ENCODE results near the gene MYRIP. TPM values are rescaled to one million over a fixed set of nuclear protein-coding genes. Genes with fewer than 3 reads are reported as not detected.

The MYRIP gene
- polyA plus RNA-seq, 3 donors: not detected

GRCh38 chr3:40019376-40019775 lies 210.0 kb downstream of the MYRIP start:
- Histone ChIP-seq H3K27me3 (ENCODE audit: control insufficient read depth in 2 of 2, insufficient read depth in 2 of 2, low read length in 2 of 2) (no peaks in the 10 kb centered on the region), H3K36me3 (replicated peaks in 1 of 2; ENCODE audit: control insufficient read depth in 1 of 2, insufficient read depth in 2 of 2, low read length in 2 of 2) (no peaks in the 10 kb centered on the region), H3K9ac (ENCODE audit: insufficient read depth, low read length, poor library complexity, severe bottlenecking) (no peak overlapping the region), H4K20me1 (ENCODE audit: insufficient read depth, low read length) (no peaks in the 10 kb centered on the region), H3K9me3 (replicated peaks in 1 of 2; ENCODE audit: control insufficient read depth in 1 of 2, insufficient read depth in 1 of 2, low read length in 2 of 2) (peaks cover 2 to 6% of the 10 kb centered on the region in 2 donors), H3K4me2 (replicated peaks; ENCODE audit: extremely low read depth, low read length, poor library complexity, severe bottlenecking) (no peak overlapping the region), H3K27ac (ENCODE audit: low read depth in 1 of 2, low read length in 2 of 2) (no peak overlapping the region), H3K4me3 (replicated peaks in 1 of 3; ENCODE audit: low read depth in 2 of 3, low read length in 3 of 3) (no peak overlapping the region), H3K79me2 (ENCODE audit: insufficient read depth, low read length) (no peaks in the 10 kb centered on the region), H3K4me1 (ENCODE audit: control insufficient read depth in 1 of 2, insufficient read depth in 2 of 2, low read length in 2 of 2) (no peaks in the 10 kb centered on the region), H2AFZ (ENCODE audit: insufficient read depth, low read depth, low read length, poor library complexity, severe bottlenecking) (no peak overlapping the region)
- TF ChIP-seq, protein P1, sequence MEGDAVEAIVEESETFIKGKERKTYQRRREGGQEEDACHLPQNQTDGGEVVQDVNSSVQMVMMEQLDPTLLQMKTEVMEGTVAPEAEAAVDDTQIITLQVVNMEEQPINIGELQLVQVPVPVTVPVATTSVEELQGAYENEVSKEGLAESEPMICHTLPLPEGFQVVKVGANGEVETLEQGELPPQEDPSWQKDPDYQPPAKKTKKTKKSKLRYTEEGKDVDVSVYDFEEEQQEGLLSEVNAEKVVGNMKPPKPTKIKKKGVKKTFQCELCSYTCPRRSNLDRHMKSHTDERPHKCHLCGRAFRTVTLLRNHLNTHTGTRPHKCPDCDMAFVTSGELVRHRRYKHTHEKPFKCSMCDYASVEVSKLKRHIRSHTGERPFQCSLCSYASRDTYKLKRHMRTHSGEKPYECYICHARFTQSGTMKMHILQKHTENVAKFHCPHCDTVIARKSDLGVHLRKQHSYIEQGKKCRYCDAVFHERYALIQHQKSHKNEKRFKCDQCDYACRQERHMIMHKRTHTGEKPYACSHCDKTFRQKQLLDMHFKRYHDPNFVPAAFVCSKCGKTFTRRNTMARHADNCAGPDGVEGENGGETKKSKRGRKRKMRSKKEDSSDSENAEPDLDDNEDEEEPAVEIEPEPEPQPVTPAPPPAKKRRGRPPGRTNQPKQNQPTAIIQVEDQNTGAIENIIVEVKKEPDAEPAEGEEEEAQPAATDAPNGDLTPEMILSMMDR (IDR thresholded peaks at IDR 0.05): no peak
- intact Hi-C loops (cut with micrococcal nuclease): no loop called here
- no peak for DNase-seq
- WGBS (ENCODE audit: insufficient coverage): 100% methylated on average over 1 of the region's 3 CpGs
- H3K27me3 Mint-ChIP-seq (ENCODE audit: low read depth in 3 of 3): peaks cover 3 to 5% (median 3%) of the 10 kb centered on the region in 3 donors
- H3K9me3 Mint-ChIP-seq: peaks cover 1 to 7% (median 3%) of the 10 kb centered on the region in 7 donors
- H3K36me3 Mint-ChIP-seq: no peaks in the 10 kb centered on the region
- H3K4me3 Mint-ChIP-seq: no peak overlapping the region
- no peaks in the 10 kb centered on the region for H3K4me1 Mint-ChIP-seq
- no peak overlapping the region for H3K27ac Mint-ChIP-seq

DNA sequence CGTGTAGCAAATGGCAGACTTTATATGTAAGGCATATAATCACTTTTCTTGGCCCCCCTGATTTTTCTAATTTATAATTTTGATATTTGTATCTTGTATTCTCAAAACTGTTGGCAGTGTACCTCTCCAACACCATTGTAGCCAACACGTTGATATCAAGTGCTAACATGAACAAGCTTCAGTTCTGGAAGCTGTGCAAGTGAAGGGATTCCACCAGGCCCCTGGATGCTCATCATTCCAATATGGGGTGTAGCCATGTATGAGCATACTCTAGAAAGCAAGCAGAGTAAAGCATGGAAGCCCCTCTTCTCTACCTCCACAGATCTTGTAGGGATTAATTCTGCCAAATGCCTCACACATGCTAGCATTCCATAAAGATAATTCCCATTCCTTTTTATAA lies 211.3 kb downstream of the MYRIP start:
- H3K27ac ChIP-seq (ENCODE audit: low read depth in 1 of 2, low read length in 2 of 2): no peak overlapping the region
- H3K27ac Mint-ChIP-seq: no peak overlapping the region

More for the DNA sequence above, 211.3 kb downstream of the MYRIP start:
- no peak overlapping the region for H3K4me2 ChIP-seq (replicated peaks; ENCODE audit: extremely low read depth, low read length, poor library complexity, severe bottlenecking)
- no peaks in the 10 kb centered on the region for H4K20me1 ChIP-seq (ENCODE audit: insufficient read depth, low read length)
- H3K9me3 ChIP-seq (replicated peaks in 1 of 2; ENCODE audit: control insufficient read depth in 1 of 2, insufficient read depth in 1 of 2, low read length in 2 of 2): peaks cover 9 to 19% of the 10 kb centered on the region in 2 donors
- Mint-ChIP-seq H3K36me3 (no peaks in the 10 kb centered on the region), H3K27me3 (ENCODE audit: low read depth in 3 of 3) (peaks cover 3 to 5% (median 3%) of the 10 kb centered on the region in 3 donors), H3K9me3 (peaks cover 5 to 13% (median 7%) of the 10 kb centered on the region in 7 donors), H3K4me1 (no peaks in the 10 kb centered on the region), H3K4me3 (no peak overlapping the region)
- no peak overlapping the region for H3K4me3 ChIP-seq (replicated peaks in 1 of 3; ENCODE audit: low read depth in 2 of 3, low read length in 3 of 3)
- H3K27me3 ChIP-seq (ENCODE audit: control insufficient read depth in 2 of 2, insufficient read depth in 2 of 2, low read length in 2 of 2): no peaks in the 10 kb centered on the region
- no CpG with 5 or more reads among the region's 2 CpGs for WGBS (ENCODE audit: insufficient coverage)
- H3K9ac ChIP-seq (ENCODE audit: insufficient read depth, low read length, poor library complexity, severe bottlenecking): no peak overlapping the region
- no peaks in the 10 kb centered on the region for H3K4me1 ChIP-seq (ENCODE audit: control insufficient read depth in 1 of 2, insufficient read depth in 2 of 2, low read length in 2 of 2)
- TF ChIP-seq, protein P1 (IDR thresholded peaks at IDR 0.05): no peak
- intact Hi-C loops (cut with micrococcal nuclease): no loop called here
- no peak for DNase-seq
- H3K79me2 ChIP-seq (ENCODE audit: insufficient read depth, low read length): no peaks in the 10 kb centered on the region
- no peaks in the 10 kb centered on the region for H3K36me3 ChIP-seq (replicated peaks in 1 of 2; ENCODE audit: control insufficient read depth in 1 of 2, insufficient read depth in 2 of 2, low read length in 2 of 2)
- no peak overlapping the region for H2AFZ ChIP-seq (ENCODE audit: insufficient read depth, low read depth, low read length, poor library complexity, severe bottlenecking)
